Measurements from ENCODE around the gene AZIN2.
"Not testable (repeated sequence)": the region's sequence is repeated elsewhere in the genome, so short reads cannot be mapped to it uniquely, and the experiment has no call there.

Gene AZIN2

GRCh38 chr1:33061834-33062233, 19.1 kb upstream of the AZIN2 start:
- H3K36me3 ChIP-seq: no peaks in the 10 kb centered on the region
- no peak overlapping the region for H3K27ac ChIP-seq
- H3K4me3 ChIP-seq (ENCODE audit: low read depth in 1 of 2, low read length in 1 of 2): no peak overlapping the region
- TF ChIP-seq, protein P1, sequence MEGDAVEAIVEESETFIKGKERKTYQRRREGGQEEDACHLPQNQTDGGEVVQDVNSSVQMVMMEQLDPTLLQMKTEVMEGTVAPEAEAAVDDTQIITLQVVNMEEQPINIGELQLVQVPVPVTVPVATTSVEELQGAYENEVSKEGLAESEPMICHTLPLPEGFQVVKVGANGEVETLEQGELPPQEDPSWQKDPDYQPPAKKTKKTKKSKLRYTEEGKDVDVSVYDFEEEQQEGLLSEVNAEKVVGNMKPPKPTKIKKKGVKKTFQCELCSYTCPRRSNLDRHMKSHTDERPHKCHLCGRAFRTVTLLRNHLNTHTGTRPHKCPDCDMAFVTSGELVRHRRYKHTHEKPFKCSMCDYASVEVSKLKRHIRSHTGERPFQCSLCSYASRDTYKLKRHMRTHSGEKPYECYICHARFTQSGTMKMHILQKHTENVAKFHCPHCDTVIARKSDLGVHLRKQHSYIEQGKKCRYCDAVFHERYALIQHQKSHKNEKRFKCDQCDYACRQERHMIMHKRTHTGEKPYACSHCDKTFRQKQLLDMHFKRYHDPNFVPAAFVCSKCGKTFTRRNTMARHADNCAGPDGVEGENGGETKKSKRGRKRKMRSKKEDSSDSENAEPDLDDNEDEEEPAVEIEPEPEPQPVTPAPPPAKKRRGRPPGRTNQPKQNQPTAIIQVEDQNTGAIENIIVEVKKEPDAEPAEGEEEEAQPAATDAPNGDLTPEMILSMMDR (IDR thresholded peaks at IDR 0.05): no peak
- H3K27me3 ChIP-seq: no peaks in the 10 kb centered on the region
- peaks cover 25% of the 10 kb centered on the region for H3K9me3 ChIP-seq
- H3K4me1 ChIP-seq (ENCODE audit: control insufficient read depth in 1 of 2, insufficient read depth in 1 of 2, low read depth in 1 of 2, low read length in 1 of 2): peaks cover 0 to 5% of the 10 kb centered on the region in 2 experiments

GRCh38 chr1:33064284-33064683, 16.7 kb upstream of the AZIN2 start:
- H3K4me1 ChIP-seq (ENCODE audit: control insufficient read depth in 1 of 2, insufficient read depth in 1 of 2, low read depth in 1 of 2, low read length in 1 of 2); H3K4me3 ChIP-seq (ENCODE audit: low read depth in 1 of 2, low read length in 1 of 2); H3K27ac ChIP-seq; H3K36me3 ChIP-seq: not testable (repeated sequence)
- Histone ChIP-seq H3K9me3 (peaks cover 25% of the 10 kb centered on the region), H3K27me3 (peaks cover 11% of the 10 kb centered on the region)

DNA sequence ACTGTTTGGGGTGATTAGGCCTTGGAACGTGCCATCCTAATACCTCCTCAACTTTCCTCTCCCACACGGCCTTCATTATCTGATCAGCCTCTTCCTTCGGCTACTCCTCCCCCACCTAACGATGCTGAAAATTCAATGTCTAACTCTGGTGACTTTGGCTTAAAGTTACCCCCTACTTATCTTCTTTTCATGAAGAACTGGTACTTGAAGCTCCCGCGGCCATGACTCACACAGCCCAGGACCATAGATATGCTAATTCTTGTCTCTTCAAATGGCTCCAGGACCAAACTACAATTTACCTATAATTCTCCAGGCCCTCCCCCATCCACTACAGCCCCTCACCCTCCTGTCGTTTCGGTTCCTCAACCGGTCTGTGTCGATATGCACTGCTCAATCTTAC, 15.7 kb upstream of the AZIN2 start:
- H3K9me3 ChIP-seq: peaks cover 25% of the 10 kb centered on the region
- TF ChIP-seq, protein P1 (IDR thresholded peaks at IDR 0.05): no peak
- no peak overlapping the region for H3K4me3 ChIP-seq (ENCODE audit: low read depth in 1 of 2, low read length in 1 of 2)
- H3K27ac ChIP-seq: no peak overlapping the region
- H3K36me3 ChIP-seq: no peaks in the 10 kb centered on the region
- peaks cover 11% of the 10 kb centered on the region for H3K27me3 ChIP-seq
- H3K4me1 ChIP-seq (ENCODE audit: control insufficient read depth in 1 of 2, insufficient read depth in 1 of 2, low read depth in 1 of 2, low read length in 1 of 2): no peaks in the 10 kb centered on the region

- H3K36me3 ChIP-seq; H3K4me1 ChIP-seq (ENCODE audit: control insufficient read depth in 1 of 2, insufficient read depth in 1 of 2, low read depth in 1 of 2, low read length in 1 of 2); H3K4me3 ChIP-seq (ENCODE audit: low read depth in 1 of 2, low read length in 1 of 2); H3K27ac ChIP-seq: not testable (repeated sequence)
- peaks cover 11% of the 10 kb centered on the region for H3K27me3 ChIP-seq
- peaks cover 25% of the 10 kb centered on the region for H3K9me3 ChIP-seq
Measured at GRCh38 chr1:33066477-33066876, 14.5 kb upstream of the AZIN2 start.

DNA sequence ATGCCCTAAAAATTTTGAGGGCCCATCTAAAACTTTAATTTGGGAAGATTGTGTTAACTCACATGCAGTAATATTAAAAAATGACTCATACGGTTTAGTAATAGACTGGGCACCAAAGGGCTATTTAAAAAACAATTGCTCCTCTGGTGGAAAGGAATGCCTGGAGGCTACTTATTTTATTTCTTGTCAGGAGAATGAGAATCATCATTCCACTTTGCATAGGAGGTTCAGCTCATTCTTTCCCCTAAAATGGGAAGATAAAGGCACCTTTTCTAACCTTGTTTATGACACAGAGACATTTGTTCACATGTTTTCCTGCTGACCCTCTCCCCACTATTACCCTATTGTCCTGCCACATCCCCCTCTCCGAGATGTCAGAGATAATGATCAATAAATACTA, 12.8 kb upstream of the AZIN2 start:
- H3K27ac ChIP-seq; H3K36me3 ChIP-seq; H3K4me3 ChIP-seq (ENCODE audit: low read depth in 1 of 2, low read length in 1 of 2); H3K4me1 ChIP-seq (ENCODE audit: control insufficient read depth in 1 of 2, insufficient read depth in 1 of 2, low read depth in 1 of 2, low read length in 1 of 2): not testable (repeated sequence)
- Histone ChIP-seq H3K9me3 (peaks cover 25% of the 10 kb centered on the region), H3K27me3 (peaks cover 11% of the 10 kb centered on the region)

- Histone ChIP-seq H3K27me3 (peaks cover 11% of the 10 kb centered on the region), H3K4me1 (ENCODE audit: control insufficient read depth in 1 of 2, insufficient read depth in 1 of 2, low read depth in 1 of 2, low read length in 1 of 2) (peaks cover 0 to 6% of the 10 kb centered on the region in 2 experiments), H3K36me3 (no peaks in the 10 kb centered on the region), H3K9me3 (peaks cover 9% of the 10 kb centered on the region), H3K4me3 (ENCODE audit: low read depth in 1 of 2, low read length in 1 of 2) (no peak overlapping the region), H3K27ac (peak overlapping the region; percentile 59)
- TF ChIP-seq, protein P1 (IDR thresholded peaks at IDR 0.05): no peak
Measured at GRCh38 chr1:33070628-33071027, 10.3 kb upstream of the AZIN2 start.

- H3K4me1 ChIP-seq (ENCODE audit: control insufficient read depth in 1 of 2, insufficient read depth in 1 of 2, low read depth in 1 of 2, low read length in 1 of 2): peaks cover 0 to 6% of the 10 kb centered on the region in 2 experiments
- peaks cover 6% of the 10 kb centered on the region for H3K27me3 ChIP-seq
- H3K9me3 ChIP-seq: no peaks in the 10 kb centered on the region
- TF ChIP-seq, protein P1 (IDR thresholded peaks at IDR 0.05): no peak
- no peak overlapping the region for H3K4me3 ChIP-seq (ENCODE audit: low read depth in 1 of 2, low read length in 1 of 2)
- no peaks in the 10 kb centered on the region for H3K36me3 ChIP-seq
- no peak overlapping the region for H3K27ac ChIP-seq
Measured at GRCh38 chr1:33072707-33073106, 8.2 kb upstream of the AZIN2 start.
